GM19438 (cell line): ENCODE results near the gene EPB41L4A.

Source experiments
- ATAC-seq: cut with Tn5 transposase; IDR thresholded peaks from one replicate; pipeline ENCODE4 v1.9.1; 2021; ENCODE audit warnings: low read depth; ENCODE audit not compliant: unreplicated experiment

Gene EPB41L4A

DNA sequence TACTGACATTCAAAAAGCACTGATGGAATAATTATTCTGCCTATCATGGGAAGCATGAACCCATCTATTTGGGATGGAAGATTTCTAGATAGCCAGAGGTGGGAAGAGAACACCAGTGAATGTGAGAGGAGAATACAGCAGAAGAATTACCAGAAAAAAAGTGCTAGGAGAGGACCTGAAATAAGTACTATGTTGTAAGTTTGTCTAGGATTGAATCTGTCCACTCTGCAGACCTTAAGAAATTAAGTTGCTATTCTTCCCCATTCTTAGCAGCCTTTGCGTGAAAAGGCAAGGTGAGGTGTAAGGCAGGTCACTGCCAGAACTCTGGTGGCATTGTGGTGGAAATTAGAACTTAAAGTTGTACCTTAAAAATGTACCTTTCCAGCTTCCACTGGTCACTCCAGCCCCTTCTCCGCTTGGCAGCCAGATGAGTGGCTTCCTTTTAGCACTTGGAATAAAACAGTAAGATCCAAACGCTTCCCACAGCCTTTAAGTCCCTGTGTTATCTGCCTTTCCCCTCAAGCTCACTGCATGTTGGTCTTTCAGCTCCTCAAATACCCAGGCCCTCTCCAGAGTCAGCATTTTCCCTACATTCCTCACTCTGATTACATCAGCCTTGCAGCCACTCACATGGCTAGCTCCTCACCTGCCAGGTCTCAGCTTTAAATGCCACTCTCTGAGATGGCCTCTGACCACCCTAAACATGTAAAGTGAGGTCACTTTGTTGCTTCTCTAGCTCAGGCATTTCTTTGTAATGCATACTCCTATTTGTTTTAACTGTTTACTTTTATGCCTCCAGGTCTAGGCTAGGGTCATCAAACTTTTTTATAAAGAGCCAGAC lies 253.0 kb downstream of the EPB41L4A start:
- ATAC-seq, result no peak

DNA sequence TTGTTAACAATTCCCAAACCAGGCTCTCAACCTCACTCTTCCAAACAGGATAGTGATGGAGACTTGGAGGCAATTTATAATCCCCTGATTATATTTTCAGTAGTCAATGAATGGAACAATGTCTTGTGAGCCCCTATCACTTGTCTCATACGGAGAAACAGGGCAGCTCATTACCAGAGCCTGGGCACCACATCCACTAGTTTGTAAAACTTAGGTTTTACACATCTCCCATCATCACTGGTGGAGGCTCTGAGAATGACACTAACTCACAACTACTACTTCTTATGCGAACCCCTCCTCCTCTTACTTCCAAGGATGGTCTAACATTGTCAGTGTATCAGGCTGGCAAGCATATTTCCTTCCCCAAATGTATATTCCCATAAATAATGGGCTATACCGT lies 253.7 kb downstream of the EPB41L4A start:
- ATAC-seq, result no peak

DNA sequence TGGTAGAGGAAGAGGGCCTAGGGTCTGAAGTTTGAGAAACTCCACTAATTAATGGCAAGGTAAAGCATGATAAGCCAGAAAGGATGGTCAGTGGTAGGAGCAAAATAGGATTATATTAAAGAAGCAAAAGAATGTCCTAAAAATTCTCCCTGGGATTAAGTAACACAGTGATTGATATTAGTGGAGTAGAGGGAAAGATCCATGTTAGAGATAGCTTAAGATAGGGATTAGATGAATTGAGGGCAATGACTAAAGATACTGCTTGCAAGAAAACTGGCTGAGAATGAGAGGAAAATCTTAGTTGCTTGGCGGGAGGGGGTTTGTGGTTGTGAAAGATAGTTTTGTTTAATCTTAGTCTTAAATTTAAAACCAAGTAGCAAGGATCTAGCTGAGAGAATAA lies 255.6 kb downstream of the EPB41L4A start:
- ATAC-seq, result no peak

DNA sequence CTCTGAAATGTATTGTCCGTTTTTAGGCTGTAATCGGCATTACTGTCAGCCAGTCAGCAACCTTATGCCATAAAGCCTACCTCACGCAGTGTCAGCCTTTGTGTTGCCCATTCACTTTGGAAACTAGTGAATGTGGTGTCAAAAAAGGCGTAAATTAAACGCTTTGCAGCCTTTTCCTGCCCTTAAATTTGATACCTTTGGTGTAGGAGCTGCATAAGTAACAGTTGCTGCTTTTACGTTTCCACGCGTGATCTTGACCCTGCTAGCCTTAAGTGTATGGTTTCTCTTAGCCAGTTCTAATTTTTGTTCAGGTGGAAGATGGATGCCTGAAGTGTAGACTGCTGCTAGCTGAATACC lies 257.7 kb downstream of the EPB41L4A start:
- ATAC-seq, result no peak

DNA sequence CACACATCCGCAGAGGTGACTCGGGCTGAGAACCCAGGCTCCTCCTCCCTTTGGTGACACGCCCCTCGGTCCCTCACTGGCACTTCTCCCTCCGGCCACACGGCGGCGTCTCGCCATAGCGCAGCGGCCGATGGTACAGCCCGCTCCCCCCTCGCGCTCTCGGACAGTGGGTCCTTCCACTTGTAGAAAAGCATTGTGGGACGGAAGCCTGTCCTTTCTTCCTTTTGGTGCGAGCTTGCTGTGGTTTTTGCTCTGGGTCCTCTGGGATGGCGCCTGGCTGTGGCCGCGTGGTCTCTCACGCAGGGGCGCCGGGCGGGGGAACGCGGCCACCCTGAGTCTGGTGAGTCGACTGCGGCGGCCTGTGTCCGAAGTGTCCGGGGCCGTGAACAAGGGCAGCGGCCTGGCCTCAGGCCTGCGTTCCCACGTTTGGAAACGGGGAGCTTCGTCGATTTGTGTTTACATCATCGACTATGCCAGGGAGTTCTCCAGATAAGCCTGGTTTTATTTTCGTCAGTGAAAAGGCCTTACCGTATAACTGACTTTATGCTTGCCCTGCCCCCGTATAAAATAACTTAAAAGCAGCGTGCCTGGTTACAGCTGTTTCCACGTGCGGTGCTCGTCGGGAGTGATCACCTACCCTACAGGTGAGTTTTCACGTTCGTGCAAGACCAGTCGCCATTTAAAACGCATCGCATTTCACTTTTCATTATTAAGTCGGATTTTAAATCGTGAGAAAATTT lies 258.3 kb downstream of the EPB41L4A start:
- peak; percentile 97 for ATAC-seq

DNA sequence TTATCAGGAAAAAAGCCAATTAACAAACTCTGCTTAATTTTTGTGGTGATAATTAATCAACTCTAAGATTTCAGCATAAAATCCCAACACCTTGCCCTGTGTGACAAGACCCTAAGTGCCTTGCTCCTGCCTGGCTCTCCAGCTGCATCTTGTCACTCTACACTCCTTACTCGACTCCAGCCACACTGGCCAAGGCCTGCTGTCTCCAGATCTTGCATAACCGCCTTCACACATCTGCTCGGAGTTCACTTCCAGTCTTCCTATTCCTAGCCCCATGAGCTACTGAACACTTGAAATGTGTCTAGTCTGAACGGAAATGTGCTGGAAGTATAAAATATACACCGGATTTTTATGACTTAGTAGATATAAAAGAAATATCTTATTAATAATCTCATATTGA lies 259.6 kb downstream of the EPB41L4A start:
- no peak for ATAC-seq

DNA sequence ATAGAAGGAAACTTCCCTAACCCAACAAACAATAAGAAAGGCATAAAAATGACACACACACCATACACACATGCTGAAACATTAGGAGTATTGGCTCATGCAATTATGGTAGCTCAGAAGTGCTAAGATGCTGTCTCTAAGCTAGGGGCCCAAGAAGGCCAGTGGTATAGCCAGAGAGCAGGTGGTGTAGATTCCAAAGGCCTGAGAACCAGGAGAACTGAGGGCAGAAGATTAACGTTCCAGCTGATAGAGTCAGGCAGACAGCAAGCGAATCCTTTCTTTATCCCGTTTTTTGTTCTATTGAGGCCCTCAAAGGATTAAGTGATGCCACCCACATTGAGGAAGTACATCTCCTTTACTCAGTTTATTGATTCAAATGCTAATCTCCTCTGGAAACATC lies 262.9 kb downstream of the EPB41L4A start:
- no peak for ATAC-seq

DNA sequence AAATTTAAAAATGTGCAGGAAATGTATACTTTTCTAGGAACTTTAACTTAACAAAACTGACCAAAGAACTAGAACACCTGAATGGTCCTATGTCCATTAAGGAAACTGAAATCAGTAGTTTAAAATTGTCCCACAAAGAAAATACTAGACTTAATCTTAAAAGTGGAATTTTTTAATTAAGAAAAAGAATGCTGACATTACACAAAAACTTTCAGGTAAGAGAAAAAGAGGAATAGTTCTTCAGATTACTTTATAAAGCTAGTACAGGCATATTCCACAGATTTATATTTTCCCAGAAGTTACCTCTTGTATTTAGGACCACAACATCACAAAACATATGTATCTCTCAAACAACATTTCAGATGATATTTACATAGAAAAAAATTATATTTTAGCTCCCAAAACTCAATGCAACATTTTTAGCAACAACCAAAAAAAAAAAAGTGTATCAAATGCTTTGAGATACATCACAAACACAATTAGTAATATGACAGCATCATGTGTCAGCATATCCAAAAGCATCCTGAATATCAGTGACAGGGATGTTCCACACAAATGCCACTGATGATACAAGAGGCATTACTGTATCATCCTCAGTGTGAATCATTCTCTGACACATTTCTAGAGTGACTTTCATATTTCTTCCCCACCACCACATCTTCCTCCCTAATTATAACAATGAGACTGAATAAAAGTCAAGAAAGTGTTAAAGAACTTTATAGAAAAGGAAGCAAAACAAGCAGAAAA lies 264.0 kb downstream of the EPB41L4A start:
- no peak for ATAC-seq

DNA sequence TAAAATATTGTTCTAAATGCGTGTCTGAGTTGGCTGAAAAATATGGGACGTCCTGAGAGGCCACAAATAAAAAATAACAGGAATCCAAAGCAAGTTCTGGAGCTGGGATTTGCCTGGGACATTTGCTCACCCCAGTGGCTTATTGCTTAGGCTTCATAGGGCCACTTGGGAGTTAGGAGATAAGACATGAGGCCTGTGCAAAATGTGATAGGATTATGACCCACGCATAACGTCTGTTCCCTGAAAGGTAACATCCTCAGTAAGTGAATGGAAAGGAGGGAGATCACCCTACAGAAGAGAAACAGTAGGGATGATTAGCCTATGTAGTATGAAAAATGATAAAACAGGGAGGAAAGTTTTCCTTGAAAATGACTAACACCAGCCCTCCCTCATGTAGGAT lies 269.4 kb downstream of the EPB41L4A start:
- no peak for ATAC-seq

DNA sequence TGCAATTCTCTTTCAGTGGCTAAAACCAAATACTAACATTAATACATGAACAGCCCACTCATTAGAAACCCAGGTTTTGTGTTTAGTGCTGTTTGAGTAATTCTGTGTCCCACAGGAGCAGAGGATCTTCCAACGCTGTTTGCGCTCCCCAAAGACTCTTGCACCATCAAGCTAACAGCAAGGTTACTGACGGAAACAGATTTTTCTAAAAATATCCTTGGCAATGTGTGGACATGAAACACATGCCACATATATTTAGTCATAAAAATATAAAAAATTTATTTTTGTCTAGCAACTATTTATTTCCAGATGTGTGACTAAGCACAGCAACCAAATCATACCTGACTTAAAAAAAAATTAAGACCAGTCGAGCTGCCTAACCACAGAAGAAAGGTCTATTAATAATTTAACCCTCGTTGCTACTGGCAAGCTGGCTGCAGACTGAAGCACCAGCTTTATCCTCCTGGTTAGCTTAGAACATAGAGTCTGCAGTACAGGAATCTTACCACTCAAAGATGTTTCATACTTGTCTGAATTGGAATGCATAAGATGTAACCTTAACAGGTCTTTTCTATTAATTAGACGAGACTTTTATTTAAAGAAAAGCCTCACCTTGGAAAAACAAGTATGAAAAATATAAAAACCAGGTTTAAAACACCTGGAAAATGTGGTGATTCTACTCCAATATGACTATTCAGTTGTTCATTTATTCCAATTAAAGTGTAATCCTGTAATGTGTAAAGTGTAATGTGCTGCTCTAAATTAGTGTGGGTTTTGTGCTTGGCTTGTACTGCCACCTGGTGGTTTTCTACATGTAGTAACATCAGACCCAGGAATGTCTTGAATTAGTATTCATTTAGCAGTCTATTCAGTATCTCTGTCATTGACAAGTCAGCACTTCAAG lies 272.5 kb downstream of the EPB41L4A start:
- ATAC-seq, result peak; percentile 73

DNA sequence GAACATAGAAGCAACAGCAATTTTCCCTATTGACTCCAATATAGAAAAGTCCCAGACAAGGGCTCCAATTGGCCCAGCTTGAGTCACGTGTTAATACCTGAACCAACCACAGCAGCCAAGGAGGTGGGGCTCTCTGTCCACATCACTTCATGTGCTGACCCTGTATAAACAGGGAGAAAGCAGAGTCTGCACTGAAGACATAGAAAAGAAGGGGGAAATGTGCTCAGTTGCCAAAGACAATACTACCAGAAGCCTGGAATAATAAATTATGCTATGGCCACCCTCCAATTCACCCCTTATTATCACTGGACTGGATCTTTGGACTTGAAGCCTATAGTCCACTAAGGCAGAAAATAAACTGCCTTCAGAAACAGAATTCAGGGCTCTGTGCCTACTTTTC lies 275.4 kb downstream of the EPB41L4A start:
- ATAC-seq, result no peak

DNA sequence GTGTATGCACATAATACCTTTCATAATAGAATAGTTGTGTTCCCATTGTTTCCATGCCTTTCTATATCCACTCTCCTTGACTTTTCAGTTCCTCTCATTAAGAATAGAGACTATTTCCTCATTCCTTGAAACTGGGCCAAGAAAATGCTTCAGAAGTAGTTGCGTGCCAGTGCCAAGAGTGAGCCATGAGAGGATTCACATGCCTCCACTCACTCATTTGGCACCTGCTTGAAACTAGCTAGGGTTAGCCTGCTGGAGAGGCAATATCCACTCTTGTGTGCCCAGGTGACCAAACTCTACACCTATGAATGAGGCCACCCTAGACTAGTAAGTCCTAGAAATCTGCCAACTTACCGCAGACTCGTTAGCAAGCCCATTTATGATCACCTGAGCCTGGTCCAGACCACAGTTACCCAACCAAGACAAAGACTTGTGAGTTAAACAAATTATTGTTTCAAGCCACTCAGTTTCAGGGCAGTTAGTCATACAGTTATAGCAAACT lies 276.3 kb downstream of the EPB41L4A start:
- no peak for ATAC-seq

DNA sequence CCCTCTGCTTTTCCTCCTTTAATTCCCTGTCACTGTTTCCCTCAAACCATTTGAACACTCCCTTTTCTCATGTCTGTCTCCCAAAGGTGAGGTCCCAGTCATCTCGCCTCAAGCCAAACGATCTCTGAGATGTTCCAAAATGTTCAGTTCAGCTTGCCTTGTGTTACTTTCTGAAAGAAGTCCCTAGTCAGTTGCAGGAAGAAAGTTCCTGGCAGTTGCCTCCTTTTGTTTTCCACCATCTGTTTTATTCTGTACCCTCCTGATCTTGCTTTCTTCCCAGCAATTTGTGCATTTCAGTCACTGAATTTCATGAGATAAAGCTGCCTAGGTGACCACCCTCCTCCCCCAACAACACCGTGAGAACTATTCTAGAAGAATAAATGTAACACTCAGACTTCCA lies 277.5 kb downstream of the EPB41L4A start:
- no peak for ATAC-seq

DNA sequence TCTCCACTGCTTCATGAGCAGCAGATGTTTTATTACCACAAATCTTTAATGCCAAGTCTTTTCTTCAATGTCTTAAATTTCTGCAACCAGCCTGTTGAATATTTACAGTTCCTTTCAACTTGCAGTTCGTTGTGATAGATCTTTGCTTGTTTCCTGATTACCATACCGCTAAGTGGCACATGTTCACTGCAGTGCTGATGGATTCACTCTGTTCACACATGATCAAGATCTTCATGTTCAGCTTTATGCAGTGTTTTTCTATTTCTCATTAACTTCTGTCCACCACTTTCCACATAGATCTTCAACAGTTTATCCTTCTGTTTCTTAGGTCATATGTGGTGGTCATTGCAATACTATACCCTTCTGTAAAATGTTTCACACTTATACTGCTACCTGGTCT lies 280.6 kb downstream of the EPB41L4A start:
- no peak for ATAC-seq

DNA sequence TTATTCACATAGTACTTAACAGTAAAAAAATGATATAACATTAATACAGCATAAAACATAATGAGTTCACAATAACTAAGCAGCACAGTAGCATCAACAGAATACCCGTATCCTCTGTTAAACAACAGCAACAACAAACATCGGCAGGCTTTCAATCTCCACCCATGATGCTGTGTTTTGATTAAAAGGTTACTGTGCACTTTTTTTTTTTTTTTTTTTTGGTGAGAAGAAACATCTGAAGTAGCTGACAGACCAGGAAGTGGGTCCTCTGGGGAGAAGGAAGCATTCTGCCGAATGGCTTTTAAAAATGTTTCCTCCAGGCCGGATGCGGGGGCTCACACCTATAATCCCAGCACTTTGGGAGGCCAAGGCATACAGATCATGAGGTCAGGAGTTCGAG lies 282.3 kb downstream of the EPB41L4A start:
- ATAC-seq, result no peak

DNA sequence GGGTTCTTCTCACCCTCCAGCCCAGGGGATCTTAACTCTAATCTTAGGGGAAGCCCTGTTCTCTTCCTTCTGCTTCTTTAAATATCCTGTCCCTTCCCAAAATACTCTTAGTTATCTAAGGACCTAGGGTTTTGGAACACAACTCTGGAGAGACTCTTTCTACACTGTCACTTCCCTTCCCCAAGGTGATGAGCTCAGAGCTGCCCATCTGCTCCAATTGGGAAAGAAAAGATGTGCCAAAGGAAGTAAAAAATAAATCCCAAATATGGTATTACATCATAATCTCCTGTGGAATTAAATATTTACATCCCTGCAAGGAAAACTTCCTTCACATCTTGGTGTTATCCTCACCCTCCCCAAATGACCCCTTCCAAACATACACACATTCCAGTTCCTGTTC lies 291.2 kb downstream of the EPB41L4A start:
- no peak for ATAC-seq

DNA sequence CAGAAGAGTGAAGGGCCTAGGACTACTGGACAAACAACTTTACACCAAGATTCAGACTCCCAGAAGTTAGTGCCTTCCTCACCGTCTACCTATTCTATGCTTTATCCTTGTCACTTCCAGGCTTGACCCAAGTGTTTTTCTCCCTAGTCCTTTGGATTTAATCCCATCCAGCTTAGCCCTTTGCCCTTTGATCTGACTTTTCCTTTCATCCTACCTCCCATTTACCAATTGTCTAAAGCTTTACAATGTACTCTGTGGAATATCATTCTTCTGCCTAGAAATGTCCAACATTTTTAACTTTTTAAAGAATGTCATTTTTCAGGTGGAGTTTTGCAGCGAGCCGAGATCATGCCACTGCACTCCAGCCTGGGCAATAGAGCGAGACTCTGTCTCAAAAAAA lies 292.1 kb downstream of the EPB41L4A start:
- ATAC-seq, result no peak

DNA sequence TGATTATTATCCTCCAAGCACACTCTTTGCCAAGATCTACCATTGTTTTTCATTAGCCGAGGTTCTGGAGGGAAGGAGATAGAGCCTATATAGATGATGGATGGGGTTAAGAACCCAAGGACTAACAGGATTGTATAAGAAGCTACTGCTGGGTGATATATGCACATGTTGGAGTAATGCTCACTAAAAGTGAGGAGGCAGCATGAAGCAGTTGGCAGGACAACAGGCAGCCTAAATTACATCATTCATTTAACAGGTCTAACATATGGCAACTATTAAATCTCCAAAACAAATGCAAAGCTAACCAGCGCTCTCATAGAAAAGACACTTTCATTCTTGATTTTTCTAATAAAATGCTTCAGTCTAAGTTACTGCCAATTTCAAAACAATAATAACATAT lies 293.2 kb downstream of the EPB41L4A start:
- no peak for ATAC-seq

DNA sequence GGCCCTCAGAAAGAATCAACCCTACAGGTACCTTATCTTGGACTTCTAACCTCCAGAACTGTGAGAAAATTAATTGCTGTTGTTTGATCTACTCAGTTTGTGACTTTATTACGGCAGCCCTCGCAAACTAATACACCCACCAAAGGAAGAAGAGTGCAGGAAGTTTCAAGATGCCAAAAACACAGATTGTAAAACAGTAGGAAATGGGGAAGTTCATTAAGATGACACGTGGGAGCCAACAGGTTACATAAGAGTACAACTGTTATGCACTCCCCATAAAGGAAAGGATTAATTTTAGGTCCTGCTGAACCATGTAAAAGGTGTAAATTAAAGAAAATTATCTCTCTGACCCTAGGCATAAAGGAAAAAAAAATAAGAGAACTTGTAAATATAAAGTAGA lies 294.3 kb downstream of the EPB41L4A start:
- ATAC-seq, result no peak

DNA sequence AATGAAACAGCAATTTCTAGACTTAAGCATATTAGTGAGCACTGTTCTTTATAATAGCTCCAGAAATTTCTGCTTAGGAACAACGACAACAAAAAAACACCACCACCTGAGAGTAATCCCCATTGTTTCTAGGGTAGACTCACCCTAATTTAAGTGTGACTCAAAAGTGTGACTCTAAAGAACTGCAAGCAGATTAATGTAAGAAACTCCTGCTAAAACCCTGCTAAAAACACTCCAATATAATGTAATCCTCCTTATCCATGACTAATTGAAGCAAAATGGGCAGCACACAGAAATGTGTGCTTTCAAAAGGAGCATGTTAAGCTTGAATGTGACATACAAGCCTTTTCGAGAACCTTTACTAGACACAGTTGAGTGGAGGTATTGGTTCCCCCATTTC lies 296.0 kb downstream of the EPB41L4A start:
- ATAC-seq, result no peak
